HepG2 (cell line): ENCODE measurements around the gene CPPED1. TPM values are rescaled to one million over a fixed set of nuclear protein-coding genes. Genes with fewer than 3 reads are reported as not detected.

Experiments used
- ATAD3A ChIP-seq: sonication (generic); formaldehyde crosslinking; IDR thresholded peaks from 2 replicates; pipeline ENCODE4 v1.4.0; 2020; ENCODE audit warnings: missing genetic modification reagents
- ATF3 ChIP-seq: sonication (generic); formaldehyde crosslinking; IDR thresholded peaks from 2 replicates; pipeline ENCODE4 v1.4.0; 2020; ENCODE audit warnings: missing genetic modification reagents
- BORCS8-MEF2B ChIP-seq: sonication (generic); formaldehyde crosslinking; IDR thresholded peaks from 2 replicates; pipeline ENCODE4 v1.8.0; 2022; ENCODE audit warnings: mild to moderate bottlenecking, missing genetic modification reagents
- MED8 ChIP-seq: sonication (generic); formaldehyde crosslinking; IDR thresholded peaks from 2 replicates; pipeline ENCODE4 v1.8.1; 2023; ENCODE audit warnings: mild to moderate bottlenecking, missing genetic modification reagents; ENCODE audit not compliant: insufficient replicate concordance
- NFKB2 ChIP-seq: sonication (generic); formaldehyde crosslinking; IDR thresholded peaks from 2 replicates; pipeline ENCODE4 v1.4.0; 2020; ENCODE audit warnings: missing genetic modification reagents, borderline replicate concordance
- NONO ChIP-seq, 2 experiments: fragments of 450-650 bp in 1 of 2; sonication (generic) in 1 of 2; formaldehyde crosslinking in 1 of 2; IDR thresholded peaks in 1 of 2; conservative IDR thresholded peaks in 1 of 2; 2 replicates each; pipeline versions ENCODE4 v1.6.1 to v1.8.0; 2017 to 2022; ENCODE audit warnings: mild to moderate bottlenecking in 1 of 2, missing genetic modification reagents in 1 of 2, moderate library complexity in 1 of 2
- ZBTB37 ChIP-seq: sonication (generic); formaldehyde crosslinking; IDR thresholded peaks from 2 replicates; pipeline ENCODE4 v1.4.0; 2020; ENCODE audit warnings: mild to moderate bottlenecking, missing genetic modification reagents
- ZNF30 ChIP-seq: sonication (generic); formaldehyde crosslinking; IDR thresholded peaks from 2 replicates; pipeline ENCODE4 v1.5.0; 2020; ENCODE audit warnings: mild to moderate bottlenecking, missing genetic modification reagents
- ZNF841 ChIP-seq: sonication (generic); formaldehyde crosslinking; IDR thresholded peaks from 2 replicates; pipeline ENCODE4 v1.8.1; 2023; ENCODE audit warnings: missing genetic modification reagents, borderline replicate concordance
- polyA plus RNA-seq, 8 experiments: library from polyadenylated mRNA; depleted of rRNA in 3 of 8; stranded (reverse) in 7 of 8; unstranded in 1 of 8; fragments of >200 nt; fragmentation: Illumina TruSeq in 4 of 8; extraction: Trizol in 4 of 8; gene quantifications; 2 replicates each; pipeline versions ENCODE4 v1.2.1 to v1.2.3, GENCODE V29; 2011 to 2016; ENCODE audit warnings: low read depth in 4 of 8, missing spikeins in 1 of 8, mixed read lengths in 1 of 8; ENCODE audit not compliant: insufficient read depth in 1 of 8
- total RNA-seq, 5 experiments: library from RNA; depleted of rRNA; stranded (reverse); fragments of >200 nt; fragmentation: Illumina TruSeq; extraction: Trizol; gene quantifications; 2 replicates each; pipeline ENCODE4 v1.2.3, GENCODE V29; 2016; ENCODE audit warnings: low read depth in 1 of 5
- TF ChIP-seq, protein P1 (sequence below): sonication (generic); formaldehyde crosslinking; IDR thresholded peaks from 2 replicates; pipeline ENCODE4 v1.4.0; 2020; ENCODE audit warnings: low read depth, mild to moderate bottlenecking, missing genetic modification reagents
- TF ChIP-seq, protein P2 (sequence below): sonication (generic); formaldehyde crosslinking; IDR thresholded peaks from 2 replicates; pipeline ENCODE4 v1.5.1; 2020; ENCODE audit warnings: mild to moderate bottlenecking, missing genetic modification reagents, borderline replicate concordance
- TF ChIP-seq, protein P3 (sequence below), 2 experiments: sonication (generic) in 1 of 2; formaldehyde crosslinking in 1 of 2; IDR thresholded peaks; 2 replicates each; pipeline versions ENCODE4 v1.4.0 to v1.6.1; 2018 to 2020; ENCODE audit warnings: missing genetic modification reagents in 2 of 2, borderline replicate concordance in 1 of 2, low read depth in 1 of 2, mild to moderate bottlenecking in 1 of 2, missing biosample characterization in 1 of 2
- TF ChIP-seq, protein P4 (sequence below): sonication (generic); formaldehyde crosslinking; IDR thresholded peaks from 2 replicates; pipeline ENCODE4 v1.8.1; 2023; ENCODE audit warnings: missing genetic modification reagents, mild to moderate bottlenecking, borderline replicate concordance
- TF ChIP-seq, protein P5 (sequence below): sonication (generic); formaldehyde crosslinking; IDR thresholded peaks from 2 replicates; pipeline ENCODE4 v1.4.0; 2020; ENCODE audit warnings: mild to moderate bottlenecking, missing genetic modification reagents, borderline replicate concordance

Gene CPPED1
- total and polyA plus RNA-seq, 2 of the 13 experiments (the other 11 are each of a cell fraction or from before 2014, with no cell fraction given), result 66.6 to 71.3 TPM

- no peak for TF ChIP-seq NONO (IDR thresholded peaks at IDR 0.05)
- peak; percentile 76 for TF ChIP-seq NONO (CRISPR knock-in tag; conservative IDR thresholded peaks at IDR 0.05)
- no peak for TF ChIP-seq ZNF841 (CRISPR knock-in tag)
- no peak for TF ChIP-seq ATAD3A (CRISPR knock-in tag)
- no peak for TF ChIP-seq NFKB2 (CRISPR knock-in tag)
- TF ChIP-seq BORCS8-MEF2B, result no peak
- peak; percentile 98 for TF ChIP-seq ATF3
- TF ChIP-seq, protein P1, sequence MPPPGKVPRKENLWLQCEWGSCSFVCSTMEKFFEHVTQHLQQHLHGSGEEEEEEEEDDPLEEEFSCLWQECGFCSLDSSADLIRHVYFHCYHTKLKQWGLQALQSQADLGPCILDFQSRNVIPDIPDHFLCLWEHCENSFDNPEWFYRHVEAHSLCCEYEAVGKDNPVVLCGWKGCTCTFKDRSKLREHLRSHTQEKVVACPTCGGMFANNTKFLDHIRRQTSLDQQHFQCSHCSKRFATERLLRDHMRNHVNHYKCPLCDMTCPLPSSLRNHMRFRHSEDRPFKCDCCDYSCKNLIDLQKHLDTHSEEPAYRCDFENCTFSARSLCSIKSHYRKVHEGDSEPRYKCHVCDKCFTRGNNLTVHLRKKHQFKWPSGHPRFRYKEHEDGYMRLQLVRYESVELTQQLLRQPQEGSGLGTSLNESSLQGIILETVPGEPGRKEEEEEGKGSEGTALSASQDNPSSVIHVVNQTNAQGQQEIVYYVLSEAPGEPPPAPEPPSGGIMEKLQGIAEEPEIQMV, result peak; percentile 89
- TF ChIP-seq, protein P2, sequence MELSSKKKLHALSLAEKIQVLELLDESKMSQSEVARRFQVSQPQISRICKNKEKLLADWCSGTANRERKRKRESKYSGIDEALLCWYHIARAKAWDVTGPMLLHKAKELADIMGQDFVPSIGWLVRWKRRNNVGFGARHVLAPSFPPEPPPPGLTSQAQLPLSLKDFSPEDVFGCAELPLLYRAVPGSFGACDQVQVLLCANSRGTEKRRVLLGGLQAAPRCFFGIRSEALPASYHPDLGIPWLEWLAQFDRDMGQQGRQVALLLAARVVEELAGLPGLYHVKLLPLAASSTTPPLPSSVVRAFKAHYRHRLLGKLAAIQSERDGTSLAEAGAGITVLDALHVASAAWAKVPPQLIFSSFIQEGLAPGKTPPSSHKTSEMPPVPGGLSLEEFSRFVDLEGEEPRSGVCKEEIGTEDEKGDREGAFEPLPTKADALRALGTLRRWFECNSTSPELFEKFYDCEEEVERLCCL (CRISPR knock-in tag), result no peak
- TF ChIP-seq MED8 (CRISPR knock-in tag), result no peak
- no peak for TF ChIP-seq ZBTB37 (CRISPR knock-in tag)
- TF ChIP-seq, protein P3, sequence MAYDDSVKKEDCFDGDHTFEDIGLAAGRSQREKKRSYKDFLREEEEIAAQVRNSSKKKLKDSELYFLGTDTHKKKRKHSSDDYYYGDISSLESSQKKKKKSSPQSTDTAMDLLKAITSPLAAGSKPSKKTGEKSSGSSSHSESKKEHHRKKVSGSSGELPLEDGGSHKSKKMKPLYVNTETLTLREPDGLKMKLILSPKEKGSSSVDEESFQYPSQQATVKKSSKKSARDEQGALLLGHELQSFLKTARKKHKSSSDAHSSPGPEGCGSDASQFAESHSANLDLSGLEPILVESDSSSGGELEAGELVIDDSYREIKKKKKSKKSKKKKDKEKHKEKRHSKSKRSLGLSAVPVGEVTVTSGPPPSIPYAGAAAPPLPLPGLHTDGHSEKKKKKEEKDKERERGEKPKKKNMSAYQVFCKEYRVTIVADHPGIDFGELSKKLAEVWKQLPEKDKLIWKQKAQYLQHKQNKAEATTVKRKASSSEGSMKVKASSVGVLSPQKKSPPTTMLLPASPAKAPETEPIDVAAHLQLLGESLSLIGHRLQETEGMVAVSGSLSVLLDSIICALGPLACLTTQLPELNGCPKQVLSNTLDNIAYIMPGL (CRISPR knock-in tag; IDR thresholded peaks at IDR 0.05; ENCODE audit: borderline replicate concordance in 1 of 2, low read depth in 1 of 2), result peak; percentile 41 to 53; a peak in 2 of 4 replicates
- TF ChIP-seq, protein P4, sequence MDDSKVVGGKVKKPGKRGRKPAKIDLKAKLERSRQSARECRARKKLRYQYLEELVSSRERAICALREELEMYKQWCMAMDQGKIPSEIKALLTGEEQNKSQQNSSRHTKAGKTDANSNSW, result no peak; the same call in 1 of the 2 replicates
- TF ChIP-seq, protein P5, sequence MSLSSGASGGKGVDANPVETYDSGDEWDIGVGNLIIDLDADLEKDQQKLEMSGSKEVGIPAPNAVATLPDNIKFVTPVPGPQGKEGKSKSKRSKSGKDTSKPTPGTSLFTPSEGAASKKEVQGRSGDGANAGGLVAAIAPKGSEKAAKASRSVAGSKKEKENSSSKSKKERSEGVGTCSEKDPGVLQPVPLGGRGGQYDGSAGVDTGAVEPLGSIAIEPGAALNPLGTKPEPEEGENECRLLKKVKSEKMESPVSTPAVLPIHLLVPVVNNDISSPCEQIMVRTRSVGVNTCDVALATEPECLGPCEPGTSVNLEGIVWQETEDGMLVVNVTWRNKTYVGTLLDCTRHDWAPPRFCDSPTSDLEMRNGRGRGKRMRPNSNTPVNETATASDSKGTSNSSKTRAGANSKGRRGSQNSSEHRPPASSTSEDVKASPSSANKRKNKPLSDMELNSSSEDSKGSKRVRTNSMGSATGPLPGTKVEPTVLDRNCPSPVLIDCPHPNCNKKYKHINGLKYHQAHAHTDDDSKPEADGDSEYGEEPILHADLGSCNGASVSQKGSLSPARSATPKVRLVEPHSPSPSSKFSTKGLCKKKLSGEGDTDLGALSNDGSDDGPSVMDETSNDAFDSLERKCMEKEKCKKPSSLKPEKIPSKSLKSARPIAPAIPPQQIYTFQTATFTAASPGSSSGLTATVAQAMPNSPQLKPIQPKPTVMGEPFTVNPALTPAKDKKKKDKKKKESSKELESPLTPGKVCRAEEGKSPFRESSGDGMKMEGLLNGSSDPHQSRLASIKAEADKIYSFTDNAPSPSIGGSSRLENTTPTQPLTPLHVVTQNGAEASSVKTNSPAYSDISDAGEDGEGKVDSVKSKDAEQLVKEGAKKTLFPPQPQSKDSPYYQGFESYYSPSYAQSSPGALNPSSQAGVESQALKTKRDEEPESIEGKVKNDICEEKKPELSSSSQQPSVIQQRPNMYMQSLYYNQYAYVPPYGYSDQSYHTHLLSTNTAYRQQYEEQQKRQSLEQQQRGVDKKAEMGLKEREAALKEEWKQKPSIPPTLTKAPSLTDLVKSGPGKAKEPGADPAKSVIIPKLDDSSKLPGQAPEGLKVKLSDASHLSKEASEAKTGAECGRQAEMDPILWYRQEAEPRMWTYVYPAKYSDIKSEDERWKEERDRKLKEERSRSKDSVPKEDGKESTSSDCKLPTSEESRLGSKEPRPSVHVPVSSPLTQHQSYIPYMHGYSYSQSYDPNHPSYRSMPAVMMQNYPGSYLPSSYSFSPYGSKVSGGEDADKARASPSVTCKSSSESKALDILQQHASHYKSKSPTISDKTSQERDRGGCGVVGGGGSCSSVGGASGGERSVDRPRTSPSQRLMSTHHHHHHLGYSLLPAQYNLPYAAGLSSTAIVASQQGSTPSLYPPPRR (CRISPR knock-in tag), result peak; percentile 93
- no peak for TF ChIP-seq ZNF30
These were observed 190.3 kb downstream of the CPPED1 start (continued) for GRCh38 chr16:12613131-12613991.
